ENCODE data around the gene PLA2G15.

Gene PLA2G15

GRCh38 chr16:68255712-68256111 lies 10.5 kb downstream of the PLA2G15 start:
- DNase-seq = no peak

GRCh38 chr16:68257251-68257905 lies 12.2 kb downstream of the PLA2G15 start:
- no peak for DNase-seq

- no peak for DNase-seq
Measured at GRCh38 chr16:68257906-68258800, 13.0 kb downstream of the PLA2G15 start.

GRCh38 chr16:68259007-68259825 lies 14.0 kb downstream of the PLA2G15 start:
- no peak for DNase-seq

- DNase-seq = no peak
Measured at GRCh38 chr16:68263559-68264127, 18.5 kb downstream of the PLA2G15 start.

- DNase-seq = peak; percentile 13
Measured at GRCh38 chr16:68264128-68265077, 19.2 kb downstream of the PLA2G15 start, which contains the start of gene SLC7A6. Gene SLC7A6, plus strand, starts transcription at chr16:68264526. Its CDS starts 10,201 bp downstream, at chr16:68274727.

- DNase-seq = no peak
Measured at GRCh38 chr16:68265078-68265920, 20.1 kb downstream of the PLA2G15 start.

- no peak for DNase-seq
Measured at GRCh38 chr16:68267612-68268405, 22.6 kb downstream of the PLA2G15 start.

- DNase-seq = no peak
Measured at GRCh38 chr16:68269793-68270192, 24.6 kb downstream of the PLA2G15 start.

- DNase-seq = no peak
Measured at GRCh38 chr16:68270353-68270752, 25.2 kb downstream of the PLA2G15 start.

GRCh38 chr16:68272507-68273209 lies 27.5 kb downstream of the PLA2G15 start:
- no peak for DNase-seq

GRCh38 chr16:68273459-68273858 lies 28.3 kb downstream of the PLA2G15 start:
- no peak for DNase-seq

- no peak for DNase-seq
Measured at GRCh38 chr16:68273896-68274295, 28.7 kb downstream of the PLA2G15 start.

- DNase-seq = no peak
Measured at GRCh38 chr16:68274441-68274840, 29.3 kb downstream of the PLA2G15 start.

GRCh38 chr16:68275611-68276191 lies 30.5 kb downstream of the PLA2G15 start:
- peak; percentile 82 for DNase-seq

GRCh38 chr16:68276223-68276622 lies 31.1 kb downstream of the PLA2G15 start:
- no peak for DNase-seq

- no peak for DNase-seq
Measured at GRCh38 chr16:68279726-68280558, 34.8 kb downstream of the PLA2G15 start.
